ENCODE results near the gene VPS25. TPM values are rescaled to one million over a fixed set of nuclear protein-coding genes. Genes with fewer than 3 reads are reported as not detected.

The VPS25 gene
- total RNA-seq, 2 donors from 2014 or later = 39.3 to 47.5 TPM

DNA sequence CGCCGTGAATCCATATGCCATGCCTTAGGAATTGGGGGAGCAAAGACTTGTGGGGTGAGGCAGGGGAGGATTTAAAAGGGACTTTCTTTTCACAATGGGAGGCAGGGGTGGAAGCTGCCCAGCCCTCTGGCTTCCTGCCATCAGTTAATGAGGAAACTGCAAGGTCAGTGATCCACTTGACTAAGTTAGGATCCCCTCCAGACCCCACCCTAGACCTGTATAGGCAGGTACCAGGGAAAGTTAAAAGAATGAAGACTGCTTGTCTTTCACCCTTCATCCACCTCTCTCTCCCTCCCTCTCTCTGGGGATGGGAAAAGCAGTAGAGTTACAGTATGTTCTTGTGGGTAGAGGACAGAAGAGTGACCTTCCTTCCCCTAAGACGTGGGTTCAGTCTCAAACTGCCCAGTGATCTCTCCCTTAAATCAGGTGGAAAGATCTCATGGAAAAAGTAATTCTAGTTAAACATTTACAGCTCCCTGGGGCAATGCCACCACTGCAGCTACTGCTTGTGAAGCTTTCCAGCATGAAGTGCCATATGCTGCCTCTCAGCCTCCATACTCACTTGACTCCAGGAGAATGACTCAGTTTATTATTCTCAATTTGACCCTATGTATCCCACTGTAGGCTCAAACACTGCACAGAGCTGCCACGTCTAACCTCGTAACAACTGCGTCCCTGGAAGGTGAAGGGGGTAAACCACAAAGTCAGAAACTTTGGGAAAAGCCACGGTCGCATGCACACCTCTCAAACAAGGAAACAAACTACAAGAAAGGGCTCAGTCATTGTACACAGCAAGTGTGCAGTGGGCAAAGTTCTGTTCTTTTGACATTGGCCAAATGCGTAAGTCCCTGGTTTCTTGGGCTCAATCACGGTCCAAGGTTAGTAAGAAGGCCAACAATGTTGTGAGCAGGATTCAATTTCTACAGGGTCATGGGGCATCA is 24.1 kb downstream of the VPS25 start:
- Mint-ChIP-seq H3K4me3 (peak overlapping the region; percentile 98), H3K27ac (peak overlapping the region; percentile 95), H3K9me3 (peaks cover 4% of the 10 kb centered on the region), H3K4me1 (peaks cover 12% of the 10 kb centered on the region), H3K27me3 (peaks cover 3% of the 10 kb centered on the region), H3K36me3 (ENCODE audit: low read depth) (peaks cover 6% of the 10 kb centered on the region)
- ATAC-seq (replicated peaks) = no peak

DNA sequence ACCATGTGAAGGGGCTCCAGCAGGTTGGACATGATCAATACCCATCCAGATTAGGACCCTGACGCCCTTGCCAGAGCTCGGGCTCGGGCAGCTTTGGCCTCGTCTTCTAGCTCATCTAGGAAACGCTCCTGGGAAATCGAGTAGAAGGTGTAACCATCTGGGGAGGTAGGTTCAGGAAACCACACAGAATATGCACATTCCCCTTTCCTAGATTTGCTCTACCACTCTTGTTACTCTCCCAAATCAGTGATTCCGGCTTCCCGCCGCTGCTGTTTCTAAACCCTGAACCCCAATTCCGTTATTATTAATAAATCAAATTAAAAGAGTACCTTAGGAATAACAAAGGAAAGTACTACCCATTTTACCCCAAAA is 24.7 kb downstream of the VPS25 start:
- Mint-ChIP-seq H3K27ac (peak overlapping the region; percentile 95), H3K4me1 (peaks cover 12% of the 10 kb centered on the region), H3K9me3 (peaks cover 4% of the 10 kb centered on the region), H3K27me3 (peaks cover 3% of the 10 kb centered on the region), H3K36me3 (ENCODE audit: low read depth) (peaks cover 6% of the 10 kb centered on the region), H3K4me3 (peak overlapping the region; percentile 98)
- ATAC-seq (replicated peaks) = no peak

DNA sequence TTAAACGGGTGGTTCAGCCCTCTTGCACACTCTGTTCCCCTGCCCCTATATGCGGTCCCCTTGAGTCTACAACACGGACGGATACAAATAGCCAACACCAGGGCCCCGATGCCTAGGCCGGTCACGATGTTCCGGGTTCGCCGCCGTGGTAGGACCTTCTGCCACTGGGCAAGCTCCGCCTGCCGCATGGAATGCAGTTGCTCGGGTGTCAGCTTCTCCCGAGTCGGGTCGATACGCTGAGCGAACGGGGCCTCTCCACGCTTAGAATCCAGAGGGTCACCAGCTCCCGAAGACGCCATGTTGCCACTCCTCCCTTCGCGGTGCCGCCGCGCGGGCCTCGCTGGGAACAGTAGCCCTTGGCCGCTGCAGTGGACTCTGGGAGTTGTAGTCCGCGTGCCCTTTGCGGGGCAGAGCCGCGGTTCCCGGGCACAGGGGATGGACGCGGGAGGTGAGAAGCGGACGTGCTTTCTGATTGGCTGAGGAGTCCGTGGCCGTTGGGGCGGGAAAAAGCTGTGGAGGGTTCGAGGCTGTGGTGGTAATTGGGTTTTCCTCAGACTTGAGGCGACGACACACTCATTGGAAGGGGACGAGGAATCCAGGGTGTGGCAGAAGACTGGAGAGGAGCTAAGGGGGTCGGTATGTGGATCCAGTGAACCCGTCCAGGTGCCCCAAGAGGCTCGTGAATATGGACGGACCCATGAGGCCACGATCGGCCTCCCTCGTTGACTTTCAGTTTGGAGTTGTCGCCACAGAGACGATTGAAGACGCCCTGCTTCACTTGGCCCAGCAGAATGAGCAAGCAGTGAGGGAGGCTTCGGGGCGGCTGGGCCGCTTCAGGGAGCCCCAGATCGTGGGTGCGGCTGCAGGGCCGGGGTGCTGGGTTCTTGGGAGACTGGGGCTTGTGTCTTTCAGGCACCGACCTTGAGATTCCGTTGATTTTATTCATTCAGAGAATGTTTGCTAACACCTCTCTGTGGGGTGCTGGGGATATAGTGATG is 25.4 kb downstream of the VPS25 start, which contains the start of the genes CNTD1 and COA3:
Gene CNTD1, plus strand, starts transcription at position 479 of the 998 bp plus-strand sequence. Its CDS starts 207 bp downstream, at position 686.
Gene COA3, minus strand, starts transcription at position 322 of the 998 bp plus-strand sequence. Its CDS starts 23 bp downstream, at position 299.
- peaks cover 6% of the 10 kb centered on the region for H3K36me3 Mint-ChIP-seq (ENCODE audit: low read depth)
- H3K27ac Mint-ChIP-seq = peak within 1 kb of the TSS; percentile 95
- H3K4me3 Mint-ChIP-seq = peak within 1 kb of the TSS; percentile 98
- peaks cover 3% of the 10 kb centered on the region for H3K27me3 Mint-ChIP-seq
- H3K9me3 Mint-ChIP-seq = peaks cover 4% of the 10 kb centered on the region
- H3K4me1 Mint-ChIP-seq = peaks cover 12% of the 10 kb centered on the region
- peak; percentile 98 for ATAC-seq (replicated peaks)

DNA sequence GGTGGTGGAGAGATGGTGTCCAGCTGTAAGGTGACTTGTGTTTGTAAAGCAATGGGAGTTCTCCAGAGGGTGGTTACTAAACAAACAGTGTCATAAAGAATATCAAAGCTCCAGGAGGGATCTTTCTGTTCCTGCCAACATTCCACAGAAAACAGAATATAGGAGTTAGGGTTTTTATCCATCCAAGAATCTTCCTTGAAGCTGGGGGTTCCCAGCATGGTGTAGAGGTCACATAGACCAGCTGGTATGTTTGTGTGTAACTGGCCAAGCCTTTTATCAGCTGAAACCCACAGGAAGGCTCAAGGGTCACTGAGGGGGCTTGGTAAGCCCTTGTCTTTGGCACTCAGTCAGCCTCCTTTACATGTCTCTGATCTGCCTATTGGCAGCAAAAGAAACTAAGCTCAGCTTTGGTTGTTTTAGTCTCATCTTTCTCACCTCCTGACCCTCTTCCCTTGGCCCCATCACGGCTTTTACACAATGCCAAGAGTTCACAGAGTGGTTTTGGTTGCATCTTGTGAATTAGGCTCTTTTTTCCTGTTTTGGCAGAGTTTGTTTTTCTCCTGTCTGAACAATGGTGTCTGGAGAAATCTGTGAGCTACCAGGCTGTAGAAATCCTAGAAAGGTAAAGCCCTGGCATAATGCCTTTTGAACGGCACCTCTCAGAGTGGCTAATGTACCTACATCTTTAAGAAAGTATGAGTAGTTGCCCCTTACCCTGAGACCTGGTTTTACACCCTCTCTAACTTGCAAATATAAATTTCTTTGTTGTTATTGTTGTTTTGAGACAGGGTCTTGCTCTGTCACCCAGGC is 30.0 kb downstream of the VPS25 start:
- Mint-ChIP-seq H3K4me3 (no peak overlapping the region), H3K4me1 (peaks cover 6% of the 10 kb centered on the region), H3K27me3 (peaks cover 3% of the 10 kb centered on the region), H3K9me3 (peaks cover 4% of the 10 kb centered on the region), H3K27ac (no peak overlapping the region), H3K36me3 (ENCODE audit: low read depth) (no peaks in the 10 kb centered on the region)
- ATAC-seq (replicated peaks) = no peak

DNA sequence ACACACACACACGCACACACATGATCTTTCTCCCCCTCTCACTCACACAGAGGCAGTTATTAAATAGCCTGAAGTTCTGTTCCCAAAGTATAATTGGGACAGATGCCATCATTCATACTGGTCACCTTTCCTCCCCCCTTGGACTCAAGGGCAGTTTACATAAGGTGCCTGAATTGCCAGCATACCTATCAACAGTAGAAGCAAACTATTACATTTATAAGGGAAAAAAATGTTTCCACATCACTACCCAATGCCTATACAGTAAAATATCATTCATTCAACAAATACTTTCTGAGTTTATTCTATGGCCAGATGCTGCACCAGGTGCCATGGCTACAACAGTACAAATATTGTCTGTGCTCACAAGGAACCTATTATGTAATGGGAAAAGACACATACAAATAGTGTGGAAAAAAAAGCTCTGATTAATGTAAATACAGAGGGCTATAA is 31.7 kb downstream of the VPS25 start:
- H3K4me1 Mint-ChIP-seq = no peaks in the 10 kb centered on the region
- peaks cover 12% of the 10 kb centered on the region for H3K36me3 Mint-ChIP-seq (ENCODE audit: low read depth)
- H3K27ac Mint-ChIP-seq = no peak overlapping the region
- no peak overlapping the region for H3K4me3 Mint-ChIP-seq
- no peak for ATAC-seq (replicated peaks)
- H3K27me3 Mint-ChIP-seq = no peaks in the 10 kb centered on the region
- no peaks in the 10 kb centered on the region for H3K9me3 Mint-ChIP-seq

DNA sequence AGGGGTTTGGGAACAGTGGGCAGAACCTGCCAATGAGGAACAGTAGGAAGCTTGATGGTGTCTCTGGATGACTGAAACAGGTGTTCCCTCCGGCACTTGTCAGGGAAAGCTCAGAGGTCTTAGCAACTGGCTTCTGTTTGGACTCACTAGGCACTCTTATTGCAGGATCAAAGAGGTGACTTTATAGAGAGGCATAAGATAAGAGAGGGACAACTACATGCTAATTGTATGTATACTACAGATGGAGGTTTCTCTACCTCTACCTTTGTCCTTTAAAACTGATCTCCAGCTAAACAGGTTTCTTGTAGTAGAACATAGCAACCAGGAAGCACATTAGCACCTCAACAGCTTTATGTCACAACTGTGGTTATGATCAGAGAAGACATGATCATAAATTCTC is 33.0 kb downstream of the VPS25 start:
- H3K9me3 Mint-ChIP-seq = no peaks in the 10 kb centered on the region
- peaks cover 25% of the 10 kb centered on the region for H3K36me3 Mint-ChIP-seq (ENCODE audit: low read depth)
- no peaks in the 10 kb centered on the region for H3K4me1 Mint-ChIP-seq
- no peak overlapping the region for H3K4me3 Mint-ChIP-seq
- no peak for ATAC-seq (replicated peaks)
- no peaks in the 10 kb centered on the region for H3K27me3 Mint-ChIP-seq
- no peak overlapping the region for H3K27ac Mint-ChIP-seq

DNA sequence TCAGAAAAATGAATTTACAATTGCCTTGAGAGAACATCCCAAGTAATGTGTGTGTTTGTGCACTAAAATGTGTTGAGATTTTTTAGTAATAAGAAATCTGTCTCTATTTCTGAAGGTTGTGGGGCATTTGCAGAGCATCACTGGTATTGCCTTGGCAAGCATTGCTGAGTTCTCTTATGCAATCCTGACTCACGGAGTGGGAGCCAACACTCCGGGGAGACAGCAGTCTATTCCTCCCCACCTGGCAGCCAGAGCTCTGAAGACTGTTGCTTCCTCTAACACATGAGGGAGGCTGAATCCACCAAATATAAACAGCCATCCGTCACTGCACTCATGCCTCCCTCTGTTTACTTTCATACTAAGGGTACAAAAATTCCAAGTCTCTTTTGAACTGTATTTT is 36.0 kb downstream of the VPS25 start:
- no peaks in the 10 kb centered on the region for H3K9me3 Mint-ChIP-seq
- H3K4me3 Mint-ChIP-seq = no peak overlapping the region
- H3K27ac Mint-ChIP-seq = no peak overlapping the region
- no peaks in the 10 kb centered on the region for H3K27me3 Mint-ChIP-seq
- peaks cover 54% of the 10 kb centered on the region for H3K36me3 Mint-ChIP-seq (ENCODE audit: low read depth)
- H3K4me1 Mint-ChIP-seq = no peaks in the 10 kb centered on the region
- no peak for ATAC-seq (replicated peaks)

DNA sequence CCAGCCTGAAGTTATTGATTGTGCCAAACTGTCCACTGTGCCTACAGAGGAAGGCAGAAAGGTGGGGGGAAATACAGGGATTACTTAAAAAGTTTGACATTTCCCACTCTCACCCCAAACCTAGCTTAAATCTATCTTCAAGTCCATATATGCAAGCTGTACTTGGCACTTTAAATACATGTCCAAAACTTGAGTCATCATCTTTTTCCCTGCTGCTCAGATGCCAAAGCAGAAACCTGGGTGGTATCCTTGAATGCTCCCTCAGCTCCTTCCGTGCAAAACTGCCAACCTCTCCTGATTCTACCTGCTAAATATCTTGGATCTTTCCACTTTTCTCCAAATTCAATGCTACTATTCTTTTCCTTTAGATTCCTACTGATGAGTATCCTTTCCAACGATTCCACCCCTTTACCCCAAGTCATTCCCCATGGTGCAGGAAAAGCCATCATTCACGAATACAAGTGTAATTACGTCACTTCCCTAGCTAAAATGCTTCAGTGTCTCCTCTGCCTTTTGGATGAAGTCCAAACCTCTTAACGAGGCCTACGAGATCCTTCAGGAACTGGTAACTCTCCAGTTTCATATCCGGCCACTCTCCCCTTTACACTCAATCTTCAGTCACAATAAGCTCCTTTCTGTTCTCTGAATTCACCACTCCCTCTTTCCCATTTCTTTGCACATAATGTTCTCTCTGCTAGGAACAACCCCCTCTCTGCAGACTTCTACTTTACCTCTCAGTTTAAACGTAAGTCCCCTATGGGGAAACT is 41.6 kb downstream of the VPS25 start:
- no peaks in the 10 kb centered on the region for H3K4me1 Mint-ChIP-seq
- no peaks in the 10 kb centered on the region for H3K9me3 Mint-ChIP-seq
- peaks cover 99% of the 10 kb centered on the region for H3K36me3 Mint-ChIP-seq (ENCODE audit: low read depth)
- H3K27ac Mint-ChIP-seq = no peak overlapping the region
- H3K27me3 Mint-ChIP-seq = no peaks in the 10 kb centered on the region
- H3K4me3 Mint-ChIP-seq = no peak overlapping the region
- ATAC-seq (replicated peaks) = no peak

DNA sequence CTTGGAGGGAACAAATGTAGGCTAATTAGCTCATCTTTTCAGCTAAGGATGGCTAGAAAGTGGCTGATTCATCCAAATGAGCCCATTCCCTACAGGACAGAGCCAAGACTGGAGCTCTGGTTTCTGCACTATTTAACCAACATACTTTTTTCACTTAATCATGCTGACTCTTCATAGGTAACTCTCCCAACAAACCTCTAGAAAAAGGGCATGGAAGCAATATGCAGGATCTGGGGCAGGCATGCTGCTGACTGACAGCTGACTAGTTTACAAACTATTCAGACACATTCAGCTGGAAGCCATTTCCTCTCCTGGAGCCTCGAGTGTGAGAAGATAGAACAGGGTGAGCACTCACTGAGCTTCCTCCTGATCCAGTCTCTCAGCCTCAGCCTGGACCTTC is 44.6 kb downstream of the VPS25 start:
- no peaks in the 10 kb centered on the region for H3K27me3 Mint-ChIP-seq
- H3K36me3 Mint-ChIP-seq (ENCODE audit: low read depth) = peaks cover 100% of the 10 kb centered on the region
- no peaks in the 10 kb centered on the region for H3K4me1 Mint-ChIP-seq
- no peak overlapping the region for H3K27ac Mint-ChIP-seq
- H3K4me3 Mint-ChIP-seq = no peak overlapping the region
- H3K9me3 Mint-ChIP-seq = no peaks in the 10 kb centered on the region
- ATAC-seq (replicated peaks) = no peak

DNA sequence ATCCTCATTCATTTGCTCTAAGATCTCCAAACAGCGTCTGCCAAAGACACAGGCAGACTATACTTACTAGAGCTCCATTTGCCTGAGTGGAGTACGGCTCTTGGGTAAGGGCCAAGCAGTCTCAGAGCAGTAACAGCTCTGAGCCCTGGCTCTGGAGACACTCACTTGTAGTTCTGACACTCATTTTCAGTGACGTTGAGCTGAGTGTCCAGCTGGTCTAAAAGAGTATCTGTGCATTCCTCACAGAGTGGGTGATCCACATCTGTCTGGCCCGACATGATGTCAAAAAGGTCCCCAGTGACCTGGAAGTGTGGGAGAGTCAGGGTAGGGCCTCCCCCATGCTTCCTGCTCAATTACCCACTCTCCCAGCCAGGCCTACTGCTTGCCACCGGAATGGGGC is 45.1 kb downstream of the VPS25 start:
- peaks cover 96% of the 10 kb centered on the region for H3K36me3 Mint-ChIP-seq (ENCODE audit: low read depth)
- no peaks in the 10 kb centered on the region for H3K4me1 Mint-ChIP-seq
- no peaks in the 10 kb centered on the region for H3K9me3 Mint-ChIP-seq
- ATAC-seq (replicated peaks) = no peak
- no peak overlapping the region for H3K4me3 Mint-ChIP-seq
- peak overlapping the region; percentile 62 for H3K27ac Mint-ChIP-seq
- no peaks in the 10 kb centered on the region for H3K27me3 Mint-ChIP-seq

DNA sequence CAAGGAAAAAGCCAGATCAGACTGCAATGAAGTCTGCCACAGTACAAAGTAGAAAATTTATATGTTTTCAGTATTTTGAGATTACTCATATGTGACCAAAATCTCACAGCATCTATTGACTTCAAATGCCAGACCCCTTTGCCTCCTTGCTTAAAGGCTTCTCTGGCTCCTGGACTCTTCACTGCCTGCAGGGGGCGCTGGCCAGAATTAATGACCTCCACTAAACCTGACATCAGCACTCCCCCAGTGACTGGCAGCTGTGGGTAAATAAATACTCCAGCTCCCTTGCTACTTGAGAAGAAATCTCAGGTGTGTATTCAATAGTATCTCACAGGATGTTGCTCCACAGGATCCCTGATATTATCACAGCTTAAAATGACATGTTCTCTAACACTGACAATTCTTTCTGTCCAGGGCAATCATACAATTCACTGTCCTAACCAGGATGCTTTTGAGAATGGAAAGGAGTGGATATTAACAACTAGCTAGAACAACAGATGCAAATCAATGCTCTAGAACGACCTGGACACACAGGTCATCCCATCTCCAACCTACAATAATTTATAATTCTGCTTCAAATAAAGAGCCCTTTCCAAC is 46.8 kb downstream of the VPS25 start:
- Mint-ChIP-seq H3K4me1 (no peaks in the 10 kb centered on the region), H3K27ac (peak overlapping the region; percentile 69), H3K4me3 (no peak overlapping the region), H3K36me3 (ENCODE audit: low read depth) (peaks cover 87% of the 10 kb centered on the region), H3K27me3 (no peaks in the 10 kb centered on the region), H3K9me3 (no peaks in the 10 kb centered on the region)
- ATAC-seq (replicated peaks) = peak; percentile 31

DNA sequence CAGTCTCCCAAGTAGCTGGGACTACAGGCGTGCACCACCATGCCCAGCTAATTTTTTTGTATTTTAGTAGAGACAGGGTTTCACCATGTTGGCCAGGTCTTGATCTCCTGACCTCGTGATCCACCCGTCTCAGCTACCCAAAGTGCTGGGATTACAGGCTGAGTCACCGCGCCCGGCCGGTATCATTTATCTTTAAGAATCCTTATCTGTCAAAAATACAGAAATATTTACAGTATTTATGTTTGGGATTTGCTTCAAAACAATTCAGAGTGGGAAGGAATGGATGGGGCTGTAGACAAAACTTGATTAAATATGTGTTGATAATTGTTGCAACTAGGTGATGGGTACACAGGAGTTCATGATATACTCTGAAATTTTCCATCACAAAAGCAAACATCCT is 47.9 kb downstream of the VPS25 start:
- H3K27ac Mint-ChIP-seq = no peak overlapping the region

DNA sequence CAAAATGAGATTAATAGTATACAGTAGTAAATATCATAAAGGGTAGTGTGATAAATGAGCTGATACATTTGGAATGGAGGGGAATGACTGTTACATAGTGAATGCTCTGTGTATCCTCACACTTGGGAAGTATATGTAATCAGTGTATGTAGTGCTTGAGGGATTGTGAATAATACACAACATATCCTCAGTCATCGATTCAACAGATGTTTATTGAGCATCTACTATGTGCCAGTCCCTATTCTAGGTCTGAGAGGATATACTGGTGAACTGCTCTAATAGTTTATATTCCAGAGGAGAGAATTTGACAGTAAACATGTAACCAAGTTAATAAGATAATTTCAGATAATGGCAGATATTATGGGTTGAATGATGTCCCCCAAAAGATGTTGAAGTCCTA is 54.2 kb downstream of the VPS25 start:
- H3K27ac Mint-ChIP-seq = no peak overlapping the region
- H3K4me1 Mint-ChIP-seq = peaks cover 6% of the 10 kb centered on the region
- H3K27me3 Mint-ChIP-seq = no peaks in the 10 kb centered on the region
- H3K9me3 Mint-ChIP-seq = no peaks in the 10 kb centered on the region
- ATAC-seq (replicated peaks) = no peak
- peaks cover 13% of the 10 kb centered on the region for H3K36me3 Mint-ChIP-seq (ENCODE audit: low read depth)
- no peak overlapping the region for H3K4me3 Mint-ChIP-seq

More for the DNA sequence above, 47.9 kb downstream of the VPS25 start:
- Mint-ChIP-seq H3K27me3 (no peaks in the 10 kb centered on the region), H3K4me3 (no peak overlapping the region), H3K36me3 (ENCODE audit: low read depth) (peaks cover 76% of the 10 kb centered on the region), H3K4me1 (no peaks in the 10 kb centered on the region), H3K9me3 (no peaks in the 10 kb centered on the region)
- ATAC-seq (replicated peaks) = no peak

All from activated T-helper 17 cell treated with anti-CD3 and anti-CD28 coated beads, Interleukin-2, amount 50 U/mL, for 72 hours (primary cell).